Epithelial cell of prostate (primary cell): ENCODE results near the gene PEAK1.
"Not testable (repeated sequence)": the region's sequence is repeated elsewhere in the genome, so short reads cannot be mapped to it uniquely, and the experiment has no call there.

Experiments
- DNase-seq: peaks from one replicate; pipeline ENCODE4 v3.0.0-alpha.2; 2011; ENCODE audit warnings: low read depth, low spot score
- H3K27ac ChIP-seq: fragments of 450-650 bp; 2 replicates; pipeline ENCODE4 v1.5.1; 2017; ENCODE audit warnings: mild to moderate bottlenecking

The PEAK1 gene

DNA sequence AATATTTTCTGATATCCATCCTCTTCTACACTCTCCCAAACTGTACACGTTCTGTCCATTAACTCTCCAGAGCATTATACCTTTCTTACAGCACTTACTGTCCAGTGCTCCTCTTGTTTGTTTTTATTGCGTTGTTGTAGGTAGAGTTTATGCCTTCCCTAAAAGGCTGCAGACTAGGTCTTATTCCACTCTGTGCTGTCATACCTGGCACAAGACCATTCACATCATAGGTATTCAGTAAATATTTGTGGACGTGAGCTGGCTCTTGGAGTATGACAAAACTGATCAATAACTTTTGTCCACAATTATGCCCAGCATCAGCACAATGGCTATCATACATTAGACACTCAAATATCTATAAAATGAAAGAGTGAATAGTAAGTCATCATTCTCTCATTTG, 5.2 kb upstream of the PEAK1 start:
- DNase-seq: no peak
- H3K27ac ChIP-seq: no peak overlapping the region

DNA sequence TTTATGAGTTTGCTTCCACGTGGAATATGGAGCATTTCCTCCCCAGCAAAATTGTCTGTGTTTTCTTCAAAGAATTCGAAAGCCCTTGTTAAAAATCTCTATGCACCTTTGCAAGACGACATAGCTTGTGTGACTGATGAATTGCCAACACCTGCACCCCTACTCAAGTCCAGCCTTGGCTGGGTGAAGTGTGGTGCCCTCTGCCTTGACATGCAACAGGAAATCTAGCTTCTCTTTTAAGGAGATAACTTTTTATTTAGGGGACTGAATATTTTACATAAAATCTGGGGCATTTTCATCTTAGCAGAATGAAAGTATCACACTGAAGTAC, 1.4 kb upstream of the PEAK1 start:
- H3K27ac ChIP-seq: peak overlapping the region; percentile 80
- no peak for DNase-seq

DNA sequence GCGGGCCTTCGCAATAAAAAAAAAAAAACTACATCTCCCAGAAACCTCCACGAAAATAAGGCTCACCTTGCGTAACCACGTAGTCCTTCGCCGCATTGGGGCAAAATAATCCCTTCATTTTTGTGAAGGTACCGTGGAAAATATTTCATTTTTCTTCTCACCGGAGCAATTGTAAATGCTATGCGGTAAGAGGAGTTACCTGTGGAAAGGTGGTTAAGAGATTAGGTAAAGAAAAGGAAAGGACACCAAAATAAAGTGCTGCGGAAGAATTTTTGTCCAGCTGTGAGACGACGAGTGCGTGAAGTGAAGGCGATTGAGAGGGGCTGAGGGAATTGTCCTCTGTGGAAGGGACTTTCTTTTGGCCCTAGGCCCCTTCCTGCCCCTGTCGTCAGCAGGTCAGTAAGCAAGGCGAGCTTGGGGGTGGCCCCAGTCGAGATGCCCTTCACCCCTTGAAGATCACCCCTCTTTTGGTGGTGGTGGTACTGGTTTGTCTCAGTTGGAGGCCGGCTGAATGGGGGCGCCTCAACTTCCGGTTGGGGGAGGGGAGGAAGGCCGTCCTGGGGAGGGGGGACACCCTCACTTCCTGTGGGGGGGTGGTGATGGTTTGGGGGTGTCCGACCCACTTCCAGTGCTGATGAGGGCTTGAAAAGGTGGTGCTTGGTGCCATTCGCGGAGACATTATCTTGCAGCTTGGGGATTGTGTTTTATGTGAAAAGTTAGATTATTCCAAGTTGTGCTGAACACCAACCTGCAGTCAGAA, 886 bp upstream of the PEAK1 start, which contains the start of gene HMG20A:
TSS of gene HMG20A (plus strand) at position 279 of the 760 bp plus-strand sequence. CDS start 37,520 bp downstream, outside the sequence.
- H3K27ac ChIP-seq: peak within 1 kb of the TSS; percentile 80
- peak; percentile 40 for DNase-seq

DNA sequence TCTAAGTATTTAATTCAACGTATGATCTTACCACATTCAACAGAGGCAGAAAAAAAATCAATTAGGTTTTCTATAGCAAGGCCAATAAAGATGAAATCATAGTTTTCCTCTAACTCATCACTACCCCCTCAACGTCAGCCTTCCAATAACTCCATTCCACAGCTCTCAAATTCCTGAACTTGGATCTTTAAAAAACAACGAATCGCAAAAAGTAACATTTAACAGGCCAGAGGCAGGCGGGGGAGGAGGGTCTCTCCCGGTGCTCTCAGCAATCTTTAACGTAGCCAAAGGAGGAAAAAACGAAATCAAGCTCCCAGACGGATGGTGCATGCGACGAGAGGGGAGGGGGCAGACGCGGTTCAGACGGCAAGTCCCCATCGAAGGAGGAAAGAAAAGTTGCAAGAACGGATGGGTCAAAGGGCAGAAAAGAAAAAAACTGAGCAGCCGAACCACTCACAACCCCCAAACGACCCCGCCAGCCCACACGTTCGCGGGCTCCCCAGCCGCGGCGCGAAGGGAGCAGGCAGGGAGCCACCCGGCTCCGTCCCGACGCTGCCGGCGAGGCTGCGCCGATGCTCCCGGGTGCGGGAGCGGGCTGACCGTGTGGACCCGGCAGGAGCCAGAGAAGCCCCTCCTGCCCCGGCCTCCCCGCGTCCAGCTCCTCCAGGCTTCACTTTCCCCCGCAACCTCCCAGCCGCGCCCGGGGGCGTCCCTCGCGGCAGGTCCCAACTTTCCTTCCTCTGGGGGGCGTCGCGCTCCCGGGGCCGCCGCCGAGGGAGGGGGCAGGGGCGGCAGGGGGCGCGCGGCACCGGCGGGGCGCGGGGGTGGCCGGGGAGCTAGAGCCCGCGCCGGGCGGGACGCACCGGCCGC, 703 bp downstream of the PEAK1 start:
- peak overlapping the region; percentile 80 for H3K27ac ChIP-seq
- no peak for DNase-seq

DNA sequence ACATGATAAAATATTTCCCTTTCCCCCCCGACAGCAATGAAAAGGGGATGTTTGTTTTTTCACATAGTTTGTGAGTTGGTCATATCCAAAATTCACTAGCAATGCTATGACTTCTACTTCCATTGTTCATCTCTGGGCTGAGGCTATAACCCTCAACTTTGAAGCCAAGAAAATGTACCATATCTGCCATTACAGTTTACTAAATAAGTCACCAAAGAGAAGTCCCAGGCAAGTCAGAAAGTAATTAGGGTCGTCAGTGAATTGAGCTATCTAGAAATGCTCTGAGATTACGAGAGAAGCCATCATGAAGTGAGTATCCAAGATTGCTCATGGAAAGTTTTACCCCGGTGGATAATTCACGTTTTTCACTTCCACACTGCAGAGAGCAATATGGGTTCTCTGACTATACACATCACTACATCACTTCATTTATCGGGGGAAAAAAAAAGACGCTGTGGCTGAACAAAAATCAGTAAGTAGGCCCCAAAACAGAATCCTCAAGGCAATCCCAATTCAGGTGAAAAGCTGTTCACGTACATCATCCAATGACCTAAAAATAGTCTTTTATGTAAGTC, 1.4 kb downstream of the PEAK1 start:
- H3K27ac ChIP-seq: no peak overlapping the region

DNA sequence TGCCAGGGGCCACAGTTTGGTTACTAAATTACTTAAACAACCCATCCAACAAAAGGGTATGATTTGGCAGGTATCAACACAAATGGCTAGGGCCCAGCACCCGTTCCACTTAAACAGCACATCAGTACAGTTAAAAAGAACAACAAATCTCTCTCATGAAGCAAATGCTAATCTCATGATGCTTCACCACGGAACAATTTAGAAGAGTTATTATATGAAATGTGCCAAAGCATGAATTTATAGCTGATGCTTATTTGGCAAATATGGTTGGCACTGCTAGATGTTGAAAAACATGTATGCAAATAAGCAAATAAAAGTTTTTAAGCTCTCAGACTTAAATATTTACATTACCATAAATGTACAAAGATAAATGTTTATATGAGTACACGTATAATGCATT, 2.3 kb downstream of the PEAK1 start:
- DNase-seq: no peak
- H3K27ac ChIP-seq: no peak overlapping the region

More for the DNA sequence above, 1.4 kb downstream of the PEAK1 start:
- DNase-seq: no peak

DNA sequence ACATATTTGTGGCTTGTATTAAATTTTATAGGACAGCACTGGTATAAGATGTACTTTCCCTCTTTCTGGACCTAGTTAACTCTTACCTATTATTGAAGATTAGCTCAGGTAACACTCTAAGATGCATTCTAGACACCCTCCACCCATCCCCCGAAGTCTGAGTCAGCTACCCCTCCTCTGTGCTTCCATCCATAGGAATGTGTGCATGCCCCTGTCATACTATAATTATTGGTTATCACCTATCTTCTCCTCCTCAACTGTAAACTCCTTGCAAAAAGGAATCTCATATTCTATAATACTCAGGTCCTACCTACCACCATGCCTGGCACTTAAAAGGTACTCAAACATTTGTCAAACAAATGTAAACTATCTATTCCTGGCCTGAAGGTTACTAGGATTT, 3.0 kb downstream of the PEAK1 start:
- DNase-seq: no peak
- H3K27ac ChIP-seq: no peak overlapping the region

DNA sequence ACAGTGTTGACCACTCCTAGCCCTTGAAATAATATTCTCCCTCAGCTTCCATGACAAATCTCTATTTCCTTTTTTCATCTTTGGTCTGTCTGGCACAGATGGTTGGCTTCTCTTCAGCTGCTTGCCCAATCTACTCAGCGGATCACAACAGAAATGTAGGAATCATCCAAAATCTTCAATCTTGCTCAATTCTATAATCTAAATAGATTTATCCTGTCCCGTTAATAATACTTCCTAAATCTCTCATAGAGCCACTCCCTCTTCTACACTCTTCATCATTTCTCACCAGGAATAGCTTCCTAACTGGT, 3.8 kb downstream of the PEAK1 start:
- no peak overlapping the region for H3K27ac ChIP-seq
- DNase-seq: no peak

DNA sequence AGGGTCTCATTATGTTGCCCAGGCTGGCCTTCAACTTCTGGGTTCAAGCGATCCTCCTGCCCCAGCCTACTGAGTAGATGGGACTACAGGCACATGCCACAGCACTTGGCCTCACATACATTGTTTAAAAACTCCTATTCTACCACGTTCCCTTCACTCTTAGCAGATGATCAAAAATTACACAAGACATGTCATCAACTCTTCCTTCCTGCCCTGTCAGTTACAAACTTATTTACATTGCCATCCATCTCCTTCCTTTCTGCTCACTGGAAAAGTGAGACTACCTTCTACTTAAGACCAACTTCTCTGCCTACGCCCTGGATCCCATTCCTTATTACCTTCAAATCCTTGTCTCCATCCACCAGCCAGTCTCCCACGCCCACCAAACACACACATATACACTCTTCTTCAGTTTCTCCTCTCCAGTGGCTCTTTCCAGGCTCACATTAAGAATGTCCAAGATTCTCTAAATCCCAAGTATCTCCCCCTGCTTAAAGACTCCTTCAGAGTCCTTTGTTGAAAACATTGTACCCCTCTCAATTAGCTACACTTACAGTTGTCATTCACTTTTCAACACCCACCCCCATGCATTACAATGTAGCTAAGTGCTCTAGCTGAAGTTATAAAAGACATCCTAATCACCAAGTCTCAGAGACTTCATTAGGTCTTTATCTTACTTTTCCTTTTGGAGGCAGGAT, 4.3 kb downstream of the PEAK1 start:
- no peak for DNase-seq
- H3K27ac ChIP-seq: no peak overlapping the region

DNA sequence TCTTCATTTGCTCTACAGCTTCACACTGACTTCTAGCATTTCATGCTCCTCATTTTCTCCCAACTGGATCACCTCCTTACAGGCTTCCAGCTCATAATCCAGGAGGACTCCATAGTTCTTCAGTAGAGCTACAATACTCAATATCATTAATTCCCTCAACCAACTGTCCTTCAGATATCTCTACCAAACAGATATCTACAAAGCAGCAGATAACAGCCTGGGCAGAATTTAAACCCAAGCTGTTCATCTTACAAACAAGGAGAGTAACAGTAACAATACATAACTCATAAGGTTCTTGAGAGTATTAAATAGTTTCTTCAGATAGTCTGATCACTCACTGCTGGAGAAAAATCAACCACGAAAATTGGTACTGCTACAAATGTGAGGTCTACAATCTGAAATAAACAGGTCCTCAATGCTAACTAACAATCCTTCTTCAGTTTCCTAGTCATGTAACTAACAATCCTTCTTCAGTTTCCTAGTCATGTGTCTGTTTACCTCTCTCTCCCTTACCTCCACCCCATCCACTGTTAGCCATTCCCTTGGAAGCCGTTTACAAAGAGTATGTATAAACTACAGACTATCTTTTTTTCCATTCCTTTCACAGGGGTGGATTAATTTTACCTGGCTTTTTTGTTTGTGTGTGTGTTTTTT, 5.0 kb downstream of the PEAK1 start:
- no peak overlapping the region for H3K27ac ChIP-seq
- no peak for DNase-seq

DNA sequence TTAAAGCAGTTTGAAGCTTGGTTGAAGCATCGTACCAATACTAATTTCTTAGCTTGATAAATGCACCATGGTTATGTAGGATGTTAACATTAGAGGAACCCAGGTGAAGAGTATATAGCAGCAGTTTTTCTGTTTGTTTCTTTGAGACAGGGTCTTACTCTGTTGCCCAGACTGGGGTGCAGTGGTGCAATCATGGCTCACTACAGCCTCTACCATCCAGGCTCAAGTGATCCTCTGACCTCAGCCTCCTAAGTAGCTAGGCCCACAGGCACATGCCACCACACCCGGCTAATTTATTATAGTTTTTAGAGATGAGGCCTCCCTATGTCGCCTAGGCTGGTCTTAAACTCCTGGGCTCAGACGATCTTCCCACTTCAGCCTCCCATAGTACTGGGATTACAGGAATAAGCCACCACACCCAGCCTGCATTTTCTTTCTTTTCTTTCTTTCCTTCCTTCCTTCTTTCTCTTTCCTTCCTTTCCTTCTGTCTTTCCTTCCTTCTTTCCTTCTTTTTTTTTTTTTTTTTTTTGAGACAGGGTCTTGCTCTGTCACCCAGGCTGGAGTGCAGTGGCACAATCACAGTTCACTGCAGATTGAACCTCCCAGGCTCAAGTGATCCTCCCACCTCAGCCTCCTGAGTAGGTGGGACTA, 6.1 kb downstream of the PEAK1 start:
- H3K27ac ChIP-seq: no peak overlapping the region
- DNase-seq: no peak

DNA sequence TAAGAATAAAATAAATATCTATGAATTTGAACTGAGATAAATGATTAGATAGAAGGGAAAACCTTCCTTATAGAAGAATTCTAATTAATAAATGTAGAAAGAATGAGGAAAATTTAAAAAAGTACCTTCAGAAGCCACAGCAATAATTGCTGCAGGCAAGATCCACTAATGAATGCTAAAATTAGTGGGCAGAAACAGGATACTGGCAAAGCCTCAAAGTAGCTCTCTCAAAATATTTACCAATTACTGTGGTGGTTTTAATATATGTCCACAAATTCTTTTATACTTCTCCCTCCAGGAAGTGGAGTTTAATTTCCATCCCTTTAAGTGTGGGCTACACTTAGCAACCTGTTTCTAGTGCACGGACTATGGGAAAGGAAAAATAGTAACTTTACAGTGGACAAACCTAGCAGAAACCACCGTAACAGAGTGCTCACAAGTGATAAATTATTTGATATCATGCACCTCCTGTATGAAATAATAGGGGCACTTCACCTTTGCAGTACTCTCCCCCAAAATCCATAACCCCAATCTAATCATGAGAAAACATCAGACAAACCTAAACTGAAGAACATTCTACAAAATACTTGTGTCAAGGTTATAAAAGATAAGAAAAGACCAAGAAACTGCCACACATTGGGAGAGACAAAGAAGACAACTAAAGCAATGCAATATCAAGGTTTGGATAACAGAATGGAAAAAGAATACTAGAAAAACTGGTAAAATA, 6.8 kb downstream of the PEAK1 start:
- no peak for DNase-seq

DNA sequence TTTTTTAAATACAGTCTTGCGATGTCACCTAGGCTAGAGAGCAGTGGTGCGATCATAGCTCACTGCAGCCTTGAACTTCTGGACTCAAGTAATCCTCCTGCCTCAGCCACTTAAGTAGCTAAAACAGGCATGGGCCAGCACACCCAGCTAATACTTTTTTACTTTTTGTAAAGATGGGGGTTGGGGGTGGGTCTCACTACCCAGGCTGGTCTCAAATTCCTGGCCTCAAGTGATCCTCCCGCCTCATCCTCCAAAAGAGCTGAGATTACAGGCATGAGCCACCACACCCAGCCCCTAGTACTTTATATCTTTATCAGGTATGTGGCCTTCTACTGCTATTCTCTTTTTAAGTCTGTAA, 8.3 kb downstream of the PEAK1 start:
- DNase-seq: no peak
- H3K27ac ChIP-seq: no peak overlapping the region

More for the DNA sequence above, 6.8 kb downstream of the PEAK1 start:
- H3K27ac ChIP-seq: no peak overlapping the region

DNA sequence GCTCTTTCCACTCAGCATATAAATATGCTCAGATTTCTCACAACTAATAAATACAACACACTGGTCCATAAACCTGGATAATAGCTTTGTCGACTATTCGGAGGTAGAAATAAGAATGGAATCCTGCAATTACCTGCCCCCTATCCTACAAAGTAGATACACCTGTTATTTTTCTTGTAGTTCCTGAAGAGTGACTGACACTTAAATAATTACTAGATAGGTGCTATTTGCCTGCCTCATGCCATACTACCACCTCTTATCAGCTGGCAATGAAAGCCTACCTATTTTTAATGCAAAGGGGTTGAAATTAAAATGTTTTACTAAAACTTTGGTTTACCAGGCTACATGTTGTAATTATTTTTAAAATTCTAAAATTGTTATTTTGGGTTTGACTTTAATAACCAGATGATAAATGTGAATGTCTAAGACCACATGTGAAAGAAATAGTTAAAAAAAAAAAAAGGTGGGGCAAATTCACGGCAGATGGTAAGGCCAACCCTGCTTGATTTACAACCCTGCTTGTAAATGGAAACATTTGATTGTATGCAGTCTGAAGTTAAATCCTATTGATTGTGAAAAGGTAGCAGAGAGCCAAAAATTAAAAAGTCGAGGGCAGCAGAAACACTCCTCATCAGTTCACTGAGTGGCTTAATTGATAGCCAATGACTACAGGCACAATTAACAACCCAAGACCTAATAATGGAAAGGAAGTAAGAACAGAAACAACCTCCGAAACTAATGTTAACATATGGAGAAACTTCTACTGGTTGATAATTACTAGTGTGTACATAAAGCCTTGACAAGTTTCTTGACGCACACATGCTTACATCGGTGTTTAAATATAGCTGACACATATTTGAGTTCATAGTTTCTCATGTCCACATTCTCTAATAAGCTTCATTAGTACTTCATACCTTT, 8.9 kb downstream of the PEAK1 start:
- DNase-seq: no peak
- no peak overlapping the region for H3K27ac ChIP-seq

DNA sequence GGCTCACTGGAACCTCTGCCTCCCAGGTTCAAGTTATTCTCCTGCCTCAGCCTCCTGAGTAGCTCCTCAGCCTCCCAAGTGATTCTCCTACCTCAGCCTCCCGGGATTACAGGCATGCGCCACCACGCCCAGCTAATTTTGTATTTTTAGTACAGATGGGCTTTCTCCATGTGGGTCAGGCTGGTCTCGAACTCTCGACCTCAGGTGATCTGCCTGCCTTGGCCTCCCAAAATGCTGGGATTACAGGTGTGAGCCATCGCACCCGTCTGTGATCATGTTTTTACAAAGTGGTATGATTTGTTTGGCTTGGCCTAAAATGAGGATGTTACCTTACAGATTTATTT, 9.8 kb downstream of the PEAK1 start:
- not testable (repeated sequence) for DNase-seq, H3K27ac ChIP-seq

DNA sequence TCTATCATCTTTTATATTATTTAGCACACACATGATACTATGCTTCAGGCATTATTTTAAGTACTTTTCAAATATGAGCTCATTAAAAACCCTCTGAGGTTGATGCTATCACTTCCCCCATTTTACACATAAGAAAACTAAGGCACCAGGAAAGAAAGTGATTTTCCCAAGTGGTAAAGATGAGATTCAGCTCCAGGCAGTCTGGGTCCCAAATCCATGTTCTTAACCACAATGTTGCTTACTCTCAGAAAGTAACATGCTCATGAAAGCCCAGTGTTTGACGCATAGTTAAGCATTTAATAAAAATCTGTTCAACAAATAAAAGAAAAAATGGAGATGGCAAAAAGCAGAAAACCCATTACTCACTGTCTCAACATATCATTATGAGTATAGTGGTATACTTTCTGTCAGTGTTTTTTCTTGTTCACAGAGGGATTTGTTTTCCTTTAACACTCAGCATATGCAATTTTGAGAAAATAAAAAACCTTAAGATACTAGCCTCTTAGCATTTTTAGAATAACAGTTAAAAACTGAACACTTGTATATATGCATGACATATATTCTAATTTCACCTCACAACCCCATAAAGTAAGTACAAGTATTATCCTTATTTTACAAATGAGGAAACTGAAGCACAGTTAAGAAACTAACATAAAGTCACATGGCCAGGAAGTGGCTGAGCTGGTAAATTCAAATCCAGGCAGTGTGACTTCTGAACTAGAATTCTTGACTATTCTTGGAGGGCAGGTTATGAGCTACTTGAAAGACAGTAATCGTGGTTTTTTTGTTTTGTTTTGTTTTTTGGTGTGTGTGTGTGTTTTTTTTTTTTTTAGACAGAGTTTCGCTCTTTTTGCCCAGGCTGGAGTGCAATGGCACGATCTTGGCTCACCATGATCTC, 10.4 kb downstream of the PEAK1 start:
- DNase-seq: no peak
- H3K27ac ChIP-seq: no peak overlapping the region

DNA sequence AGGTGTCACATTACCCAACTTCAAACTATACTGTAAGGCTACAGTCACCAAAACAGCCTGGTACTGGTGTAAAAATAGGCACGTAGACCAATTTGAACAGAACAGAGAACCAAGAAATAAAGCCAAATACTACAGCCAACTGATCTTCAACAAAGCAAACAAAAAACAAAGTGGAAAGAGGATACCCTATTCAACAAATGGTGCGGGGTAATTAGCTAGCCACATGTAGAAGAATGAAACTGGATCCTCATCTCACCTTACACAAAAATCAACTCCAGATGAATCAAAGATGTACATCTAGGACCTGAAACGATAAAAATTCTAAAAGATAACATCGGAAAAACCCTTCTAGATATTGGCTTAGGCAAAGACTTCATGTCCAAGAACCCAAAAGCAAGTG, 13.1 kb downstream of the PEAK1 start:
- no peak overlapping the region for H3K27ac ChIP-seq
- no peak for DNase-seq
